DMS 273 (cell line): Measurements from ENCODE around the gene MYLIP.

Source experiments
- DNase-seq: peaks from one replicate; lab custom pipeline; 2025; ENCODE audit not compliant: unreplicated experiment; lab: John Stamatoyannopoulos, UW

MYLIP gene

GRCh38 chr6:16128759-16129622 is at the start of gene MYLIP:
Gene MYLIP, plus strand, starts transcription at chr6:16129086. Its CDS starts 237 bp downstream, at chr6:16129323.
- DNase-seq, result peak; percentile 98

GRCh38 chr6:16079354-16079753 is 49.5 kb upstream of the MYLIP start:
- no peak for DNase-seq

- DNase-seq, result no peak
Observed at GRCh38 chr6:16080204-16080603, 48.7 kb upstream of the MYLIP start.

- no peak for DNase-seq
Observed at GRCh38 chr6:16081326-16081725, 47.6 kb upstream of the MYLIP start.

GRCh38 chr6:16082361-16082760 is 46.5 kb upstream of the MYLIP start:
- DNase-seq, result no peak

- no peak for DNase-seq
Observed at GRCh38 chr6:16086965-16087364, 41.9 kb upstream of the MYLIP start.

GRCh38 chr6:16087386-16087785 is 41.5 kb upstream of the MYLIP start:
- no peak for DNase-seq

- no peak for DNase-seq
Observed at GRCh38 chr6:16088409-16088808, 40.5 kb upstream of the MYLIP start.

GRCh38 chr6:16089232-16090062 is 39.4 kb upstream of the MYLIP start:
- DNase-seq, result no peak

GRCh38 chr6:16090452-16090851 is 38.4 kb upstream of the MYLIP start:
- no peak for DNase-seq

- DNase-seq, result no peak
Observed at GRCh38 chr6:16090920-16091319, 38.0 kb upstream of the MYLIP start.

- no peak for DNase-seq
Observed at GRCh38 chr6:16092140-16092539, 36.7 kb upstream of the MYLIP start.

- DNase-seq, result no peak
Observed at GRCh38 chr6:16092990-16093389, 35.9 kb upstream of the MYLIP start.

- DNase-seq, result no peak
Observed at GRCh38 chr6:16095180-16095579, 33.7 kb upstream of the MYLIP start.

- DNase-seq, result no peak
Observed at GRCh38 chr6:16097382-16098171, 31.3 kb upstream of the MYLIP start.

GRCh38 chr6:16098211-16098610 is 30.7 kb upstream of the MYLIP start:
- DNase-seq, result no peak

GRCh38 chr6:16102208-16102607 is 26.7 kb upstream of the MYLIP start:
- no peak for DNase-seq

GRCh38 chr6:16103722-16104121 is 25.2 kb upstream of the MYLIP start:
- DNase-seq, result peak; percentile 97

GRCh38 chr6:16104624-16105433 is 24.1 kb upstream of the MYLIP start:
- peak; percentile 65 for DNase-seq

GRCh38 chr6:16105854-16106253 is 23.0 kb upstream of the MYLIP start:
- no peak for DNase-seq
